ENCODE results near the gene KCNK7.
A peak's percentile ranks its signal among the peaks of the same experiment; 100 is the strongest.

The KCNK7 gene

GRCh38 chr11:65615950-65616574 lies 20.5 kb upstream of the KCNK7 start:
- Histone ChIP-seq H3K4me1 (ENCODE audit: control insufficient read depth, low read depth, low read length) (no peaks in the 10 kb centered on the region), H3K4me3 (ENCODE audit: low read length) (peak overlapping the region; percentile 70), H3K27me3 (ENCODE audit: control insufficient read depth, insufficient read depth, low read length) (no peaks in the 10 kb centered on the region), H3K9ac (ENCODE audit: low read length) (peak overlapping the region; percentile 52), H3K27ac (ENCODE audit: low read length) (no peak overlapping the region), H3K36me3 (ENCODE audit: control insufficient read depth, low read depth, low read length) (peaks cover 28% of the 10 kb centered on the region), H3K9me3 (ENCODE audit: control insufficient read depth, low read depth, low read length) (no peaks in the 10 kb centered on the region)

- Histone ChIP-seq H3K36me3 (ENCODE audit: control insufficient read depth, low read depth, low read length) (peaks cover 24% of the 10 kb centered on the region), H3K27ac (ENCODE audit: low read length) (peak within 1 kb of the TSS; percentile 28), H3K27me3 (ENCODE audit: control insufficient read depth, insufficient read depth, low read length) (no peaks in the 10 kb centered on the region)
These were observed 19.8 kb upstream of the KCNK7 start, which contains the start of gene PCNX3 for GRCh38 chr11:65615229-65615949. TSS of gene PCNX3 (plus strand) at chr11:65615776. CDS start at chr11:65616312, 536 bp downstream.

GRCh38 chr11:65613091-65613928 lies 17.7 kb upstream of the KCNK7 start:
- no peaks in the 10 kb centered on the region for H3K27me3 ChIP-seq (ENCODE audit: control insufficient read depth, insufficient read depth, low read length)
- no peaks in the 10 kb centered on the region for H3K9me3 ChIP-seq (ENCODE audit: control insufficient read depth, low read depth, low read length)
- peak overlapping the region; percentile 43 for H3K27ac ChIP-seq (ENCODE audit: low read length)
- H3K9ac ChIP-seq (ENCODE audit: low read length), result peak overlapping the region; percentile 57
- H3K4me3 ChIP-seq (ENCODE audit: low read length), result peak overlapping the region; percentile 70
- peaks cover 7% of the 10 kb centered on the region for H3K36me3 ChIP-seq (ENCODE audit: control insufficient read depth, low read depth, low read length)
- H3K4me1 ChIP-seq (ENCODE audit: control insufficient read depth, low read depth, low read length), result no peaks in the 10 kb centered on the region

More at GRCh38 chr11:65615229-65615949, 19.8 kb upstream of the KCNK7 start, which contains the start of gene PCNX3:
- Histone ChIP-seq H3K9me3 (ENCODE audit: control insufficient read depth, low read depth, low read length) (no peaks in the 10 kb centered on the region), H3K9ac (ENCODE audit: low read length) (peak within 1 kb of the TSS; percentile 57), H3K4me3 (ENCODE audit: low read length) (peak within 1 kb of the TSS; percentile 70), H3K4me1 (ENCODE audit: control insufficient read depth, low read depth, low read length) (no peaks in the 10 kb centered on the region)

- H3K4me3 ChIP-seq (ENCODE audit: low read length), result no peak overlapping the region
- H3K27me3 ChIP-seq (ENCODE audit: control insufficient read depth, insufficient read depth, low read length), result no peaks in the 10 kb centered on the region
- no peaks in the 10 kb centered on the region for H3K9me3 ChIP-seq (ENCODE audit: control insufficient read depth, low read depth, low read length)
- no peak overlapping the region for H3K27ac ChIP-seq (ENCODE audit: low read length)
- H3K9ac ChIP-seq (ENCODE audit: low read length), result no peak overlapping the region
- peaks cover 3% of the 10 kb centered on the region for H3K36me3 ChIP-seq (ENCODE audit: control insufficient read depth, low read depth, low read length)
- peaks cover 4% of the 10 kb centered on the region for H3K4me1 ChIP-seq (ENCODE audit: control insufficient read depth, low read depth, low read length)
These were observed 17.1 kb upstream of the KCNK7 start for GRCh38 chr11:65612691-65613090.

- Histone ChIP-seq H3K9me3 (ENCODE audit: control insufficient read depth, low read depth, low read length) (no peaks in the 10 kb centered on the region), H3K9ac (ENCODE audit: low read length) (no peak overlapping the region), H3K36me3 (ENCODE audit: control insufficient read depth, low read depth, low read length) (no peaks in the 10 kb centered on the region), H3K27ac (ENCODE audit: low read length) (no peak overlapping the region), H3K4me3 (ENCODE audit: low read length) (no peak overlapping the region), H3K4me1 (ENCODE audit: control insufficient read depth, low read depth, low read length) (peaks cover 9% of the 10 kb centered on the region), H3K27me3 (ENCODE audit: control insufficient read depth, insufficient read depth, low read length) (no peaks in the 10 kb centered on the region)
These were observed 16.4 kb upstream of the KCNK7 start for GRCh38 chr11:65611758-65612603.

GRCh38 chr11:65611028-65611757 lies 15.6 kb upstream of the KCNK7 start:
- Histone ChIP-seq H3K9ac (ENCODE audit: low read length) (no peak overlapping the region), H3K27ac (ENCODE audit: low read length) (no peak overlapping the region), H3K27me3 (ENCODE audit: control insufficient read depth, insufficient read depth, low read length) (no peaks in the 10 kb centered on the region), H3K4me3 (ENCODE audit: low read length) (no peak overlapping the region), H3K4me1 (ENCODE audit: control insufficient read depth, low read depth, low read length) (peaks cover 13% of the 10 kb centered on the region), H3K9me3 (ENCODE audit: control insufficient read depth, low read depth, low read length) (no peaks in the 10 kb centered on the region), H3K36me3 (ENCODE audit: control insufficient read depth, low read depth, low read length) (no peaks in the 10 kb centered on the region)

- H3K4me3 ChIP-seq (ENCODE audit: low read length), result no peak overlapping the region
- no peaks in the 10 kb centered on the region for H3K27me3 ChIP-seq (ENCODE audit: control insufficient read depth, insufficient read depth, low read length)
- no peaks in the 10 kb centered on the region for H3K9me3 ChIP-seq (ENCODE audit: control insufficient read depth, low read depth, low read length)
- H3K9ac ChIP-seq (ENCODE audit: low read length), result no peak overlapping the region
- H3K4me1 ChIP-seq (ENCODE audit: control insufficient read depth, low read depth, low read length), result peaks cover 13% of the 10 kb centered on the region
- peaks cover 5% of the 10 kb centered on the region for H3K36me3 ChIP-seq (ENCODE audit: control insufficient read depth, low read depth, low read length)
- H3K27ac ChIP-seq (ENCODE audit: low read length), result no peak overlapping the region
These were observed 14.8 kb upstream of the KCNK7 start for GRCh38 chr11:65610404-65610803.

- Histone ChIP-seq H3K9me3 (ENCODE audit: control insufficient read depth, low read depth, low read length) (no peaks in the 10 kb centered on the region), H3K27ac (ENCODE audit: low read length) (no peak overlapping the region), H3K4me3 (ENCODE audit: low read length) (no peak overlapping the region), H3K9ac (ENCODE audit: low read length) (no peak overlapping the region), H3K36me3 (ENCODE audit: control insufficient read depth, low read depth, low read length) (peaks cover 12% of the 10 kb centered on the region), H3K4me1 (ENCODE audit: control insufficient read depth, low read depth, low read length) (peaks cover 13% of the 10 kb centered on the region), H3K27me3 (ENCODE audit: control insufficient read depth, insufficient read depth, low read length) (no peaks in the 10 kb centered on the region)
These were observed 14.1 kb upstream of the KCNK7 start for GRCh38 chr11:65609665-65610064.

- H3K9ac ChIP-seq (ENCODE audit: low read length), result no peak overlapping the region
- H3K27me3 ChIP-seq (ENCODE audit: control insufficient read depth, insufficient read depth, low read length), result no peaks in the 10 kb centered on the region
- H3K4me3 ChIP-seq (ENCODE audit: low read length), result no peak overlapping the region
- no peaks in the 10 kb centered on the region for H3K9me3 ChIP-seq (ENCODE audit: control insufficient read depth, low read depth, low read length)
- peaks cover 13% of the 10 kb centered on the region for H3K4me1 ChIP-seq (ENCODE audit: control insufficient read depth, low read depth, low read length)
- H3K36me3 ChIP-seq (ENCODE audit: control insufficient read depth, low read depth, low read length), result peaks cover 15% of the 10 kb centered on the region
- H3K27ac ChIP-seq (ENCODE audit: low read length), result no peak overlapping the region
These were observed 13.6 kb upstream of the KCNK7 start for GRCh38 chr11:65609229-65609628.

GRCh38 chr11:65607614-65608426 lies 12.2 kb upstream of the KCNK7 start:
- peak overlapping the region; percentile 55 for H3K4me3 ChIP-seq (ENCODE audit: low read length)
- peaks cover 13% of the 10 kb centered on the region for H3K4me1 ChIP-seq (ENCODE audit: control insufficient read depth, low read depth, low read length)
- no peaks in the 10 kb centered on the region for H3K27me3 ChIP-seq (ENCODE audit: control insufficient read depth, insufficient read depth, low read length)
- H3K27ac ChIP-seq (ENCODE audit: low read length), result no peak overlapping the region
- H3K36me3 ChIP-seq (ENCODE audit: control insufficient read depth, low read depth, low read length), result peaks cover 18% of the 10 kb centered on the region
- H3K9ac ChIP-seq (ENCODE audit: low read length), result no peak overlapping the region
- no peaks in the 10 kb centered on the region for H3K9me3 ChIP-seq (ENCODE audit: control insufficient read depth, low read depth, low read length)
